ENCODE measurements around the gene MED7.

The MED7 gene

DNA sequence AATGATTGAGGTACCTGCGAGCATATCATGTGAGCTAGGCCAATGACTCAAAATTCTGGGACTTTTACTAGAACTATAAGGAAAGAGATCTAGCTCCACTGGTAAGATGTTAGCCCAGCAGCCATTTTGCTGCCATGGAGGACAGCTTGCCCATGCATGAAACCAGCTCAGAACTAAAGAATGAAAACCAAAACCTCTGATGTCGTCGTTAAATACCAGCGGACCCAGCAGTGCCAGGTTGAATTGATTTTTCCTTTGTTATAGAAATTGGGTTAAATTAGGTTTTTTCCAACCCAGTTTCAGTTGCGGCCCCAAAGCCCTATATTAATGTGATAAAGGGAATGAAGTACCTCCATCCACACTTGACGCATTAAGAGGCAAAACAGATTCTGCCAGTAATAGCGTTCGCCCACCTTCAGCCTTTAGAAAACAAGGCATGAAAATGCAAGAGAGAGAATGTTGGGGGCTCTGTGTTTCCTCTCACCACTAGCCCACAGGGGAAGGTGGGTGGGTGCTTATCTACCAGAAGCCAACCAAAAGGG is 32.5 kb upstream of the MED7 start:
- CTCF ChIA-PET = interaction anchor here (2.0 kb wide), 1 partner anchor 15 kb away, joined by 4 read pairs; no protein-coding TSS in a partner anchor

DNA sequence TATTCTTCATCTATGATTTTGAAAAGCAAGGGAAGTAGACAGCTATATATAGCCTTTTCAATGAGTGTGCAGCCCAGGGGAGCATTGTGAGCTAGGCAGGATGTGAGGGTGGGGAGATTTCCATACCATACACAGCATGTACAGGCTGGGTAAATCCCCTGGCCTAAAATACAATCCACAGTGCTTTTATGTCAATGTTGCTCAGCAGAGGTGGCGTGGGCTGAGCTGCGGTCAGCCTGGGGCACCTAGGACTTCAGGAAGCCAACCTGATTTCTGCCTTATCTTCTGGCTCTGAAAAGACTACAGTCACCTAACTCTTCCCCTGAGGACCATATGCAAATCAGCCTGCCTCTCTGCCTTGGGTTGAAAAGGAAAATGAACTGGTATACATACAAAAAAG is 29.7 kb upstream of the MED7 start:
- peaks cover 14% of the 10 kb centered on the region for H3K36me3 Mint-ChIP-seq
- H3K4me1 Mint-ChIP-seq = peaks cover 86% of the 10 kb centered on the region
- H3K27ac Mint-ChIP-seq = peak overlapping the region; percentile 94
- CTCF ChIA-PET = interaction anchor here (0.7 to 2.0 kb wide), 6 partner anchors 8 to 80 kb away, joined by 3 to 9 read pairs (median 4); partner anchors contain the start of gene ITK
- DNase-seq = peak; percentile 87
- peaks cover 18% of the 10 kb centered on the region for H3K9me3 Mint-ChIP-seq
- peak overlapping the region; percentile 47 for H3K4me3 Mint-ChIP-seq
- no peaks in the 10 kb centered on the region for H3K27me3 Mint-ChIP-seq

More for the DNA sequence above, 32.5 kb upstream of the MED7 start:
- Mint-ChIP-seq H3K9me3 (peaks cover 13% of the 10 kb centered on the region), H3K4me1 (peaks cover 87% of the 10 kb centered on the region), H3K27me3 (no peaks in the 10 kb centered on the region), H3K4me3 (no peak overlapping the region), H3K27ac (peak overlapping the region; percentile 77), H3K36me3 (peaks cover 11% of the 10 kb centered on the region)
- no peak for DNase-seq

DNA sequence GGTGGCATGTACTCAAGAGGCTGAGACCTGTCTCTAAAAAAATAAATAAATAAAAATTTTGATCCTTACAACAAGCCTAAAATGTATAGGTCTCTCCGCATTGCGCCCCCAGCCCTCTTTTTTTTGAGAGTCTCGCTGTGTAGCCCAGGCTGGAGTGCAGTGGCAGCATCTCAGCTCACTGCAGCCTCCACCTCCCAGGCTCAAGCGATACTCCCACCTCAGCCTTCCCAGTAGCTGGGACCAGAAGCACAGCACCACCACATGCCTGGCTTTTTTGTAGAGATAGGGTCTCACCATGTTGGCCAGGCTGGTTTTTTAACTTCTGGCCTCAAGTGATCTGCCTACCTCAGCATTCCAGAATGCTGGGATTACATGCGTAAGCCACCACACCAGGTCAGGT is 25.6 kb upstream of the MED7 start:
- Mint-ChIP-seq H3K27ac (no peak overlapping the region), H3K27me3 (no peaks in the 10 kb centered on the region), H3K36me3 (peaks cover 14% of the 10 kb centered on the region), H3K9me3 (peaks cover 18% of the 10 kb centered on the region), H3K4me1 (peaks cover 83% of the 10 kb centered on the region), H3K4me3 (no peak overlapping the region)
- DNase-seq = no peak
- CTCF ChIA-PET = interaction anchor here (1.2 kb wide), 1 partner anchor 19 kb away, joined by 3 read pairs; no protein-coding TSS in a partner anchor

DNA sequence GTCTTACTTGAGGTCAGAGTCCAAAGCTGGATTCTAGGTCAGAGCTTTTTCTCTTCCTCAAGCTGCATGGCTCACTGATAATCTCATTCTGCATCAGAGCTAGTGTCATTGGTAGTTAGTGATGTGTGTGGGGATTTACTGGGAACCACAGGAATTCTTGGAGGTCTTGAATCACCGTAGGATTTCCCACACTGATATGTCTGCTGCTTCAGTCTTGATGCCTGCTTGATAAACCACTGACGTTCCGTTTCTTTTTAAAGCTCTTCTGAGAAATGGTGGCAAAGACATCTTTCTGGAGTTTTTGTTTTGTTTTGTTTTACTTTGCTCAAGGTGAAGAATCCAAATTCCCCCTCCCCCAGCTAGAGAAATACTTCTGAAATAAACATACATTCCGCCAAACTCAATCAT is 24.6 kb upstream of the MED7 start:
- peaks cover 80% of the 10 kb centered on the region for H3K4me1 Mint-ChIP-seq
- peaks cover 18% of the 10 kb centered on the region for H3K9me3 Mint-ChIP-seq
- H3K27me3 Mint-ChIP-seq = peaks cover 6% of the 10 kb centered on the region
- peak overlapping the region; percentile 86 for H3K27ac Mint-ChIP-seq
- no peak for DNase-seq
- H3K36me3 Mint-ChIP-seq = peaks cover 14% of the 10 kb centered on the region
- CTCF ChIA-PET = interaction anchor here (0.9 to 1.2 kb wide), 4 partner anchors 10 to 86 kb away, joined by 3 to 5 read pairs (median 4); no protein-coding TSS in a partner anchor
- H3K4me3 Mint-ChIP-seq = peak overlapping the region; percentile 38

DNA sequence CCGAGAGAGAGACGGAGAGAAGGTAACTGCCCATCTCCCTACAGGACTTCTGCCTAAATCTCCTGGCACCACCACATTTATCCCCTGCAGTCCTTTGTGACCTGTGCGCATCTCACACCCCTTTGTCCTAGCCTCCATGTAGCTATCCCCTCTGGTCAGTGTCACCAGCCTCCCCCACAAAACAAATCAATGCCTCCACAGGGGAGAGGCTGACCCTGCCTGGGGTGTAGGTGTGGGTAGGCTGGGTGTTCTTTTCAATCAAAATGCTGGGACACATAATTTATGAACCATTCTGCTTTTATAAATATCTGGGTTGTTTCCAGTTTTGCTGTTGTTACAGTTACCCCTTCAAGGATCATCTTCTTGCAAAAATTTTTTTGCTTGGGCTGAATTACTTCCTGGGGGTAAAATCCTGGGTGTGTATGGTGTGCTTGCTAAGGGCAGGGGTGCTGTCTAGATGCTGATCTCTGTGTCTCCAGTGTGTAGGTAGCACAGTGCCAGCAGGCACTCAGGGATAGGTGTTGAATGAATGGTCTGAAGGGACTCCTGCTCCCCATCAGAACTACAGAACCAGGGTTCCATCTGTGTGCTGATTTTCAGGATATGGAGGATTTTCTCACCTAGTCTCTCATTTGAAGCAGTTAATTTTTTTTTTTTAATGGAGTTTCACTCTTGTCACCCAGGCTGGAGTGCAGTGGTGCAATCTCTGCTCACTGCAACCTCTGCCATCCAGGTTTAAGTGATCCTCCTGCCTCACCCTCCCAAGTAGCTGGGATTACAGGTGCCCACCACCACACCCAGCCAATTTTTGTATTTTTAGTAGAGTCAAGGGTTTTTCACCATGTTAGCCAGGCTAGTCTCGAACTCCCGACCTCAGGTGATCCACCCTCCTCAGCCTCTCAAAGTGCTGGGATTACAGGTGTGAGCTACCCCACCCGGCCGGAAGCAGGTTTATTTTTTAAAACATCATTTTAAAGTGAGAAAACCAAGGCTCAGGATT is 23.8 kb upstream of the MED7 start, which contains the start of gene GARIN3:
GARIN3 (minus strand) TSS at position 51 of the 1,000 bp plus-strand sequence. CDS start 96 bp downstream, outside the sequence.
- CTCF ChIA-PET = interaction anchor here (0.9 to 1.2 kb wide), 3 partner anchors 9 to 86 kb away, joined by 3 to 5 read pairs (median 5); no protein-coding TSS in a partner anchor
- Mint-ChIP-seq H3K27ac (peak within 1 kb of the TSS; percentile 86), H3K4me1 (peaks cover 74% of the 10 kb centered on the region), H3K27me3 (peaks cover 6% of the 10 kb centered on the region), H3K36me3 (peaks cover 14% of the 10 kb centered on the region), H3K4me3 (peak within 1 kb of the TSS; percentile 38), H3K9me3 (peaks cover 18% of the 10 kb centered on the region)
- DNase-seq = no peak

- H3K27me3 Mint-ChIP-seq = peaks cover 6% of the 10 kb centered on the region
- no peak for DNase-seq
- peak overlapping the region; percentile 86 for H3K27ac Mint-ChIP-seq
- CTCF ChIA-PET = interaction anchor here (0.6 kb wide), 1 partner anchor 103 kb away, joined by 3 read pairs; no protein-coding TSS in a partner anchor
- peaks cover 11% of the 10 kb centered on the region for H3K36me3 Mint-ChIP-seq
- no peak overlapping the region for H3K4me3 Mint-ChIP-seq
- H3K9me3 Mint-ChIP-seq = peaks cover 14% of the 10 kb centered on the region
- H3K4me1 Mint-ChIP-seq = peaks cover 71% of the 10 kb centered on the region
Measured at GRCh38 chr5:157165668-157166067, 23.0 kb upstream of the MED7 start.

DNA sequence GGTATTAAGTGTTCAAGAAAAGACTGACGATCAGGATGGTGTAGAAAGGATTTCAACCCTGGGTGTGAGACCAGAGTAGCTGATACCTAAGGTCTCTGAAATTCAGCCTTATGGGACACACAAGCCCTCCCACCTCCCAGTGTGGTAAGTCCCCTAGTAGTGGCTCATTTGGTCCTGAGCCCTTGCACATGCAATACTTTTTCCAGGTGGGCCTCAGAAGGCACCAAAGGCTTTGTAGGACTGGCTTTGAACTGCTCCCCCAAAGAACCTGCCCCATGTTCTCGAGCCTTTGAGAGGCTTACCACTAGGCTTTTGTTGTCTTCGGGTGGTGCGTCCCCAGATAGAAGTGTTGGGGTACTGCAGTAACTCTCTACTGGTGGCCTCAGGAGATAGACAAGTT is 22.6 kb upstream of the MED7 start:
- Mint-ChIP-seq H3K27me3 (peaks cover 6% of the 10 kb centered on the region), H3K36me3 (peaks cover 7% of the 10 kb centered on the region), H3K9me3 (peaks cover 10% of the 10 kb centered on the region), H3K27ac (peak overlapping the region; percentile 86), H3K4me3 (no peak overlapping the region), H3K4me1 (peaks cover 69% of the 10 kb centered on the region)
- CTCF ChIA-PET = interaction anchor here (0.6 kb wide), 1 partner anchor 103 kb away, joined by 3 read pairs; no protein-coding TSS in a partner anchor
- DNase-seq = no peak

DNA sequence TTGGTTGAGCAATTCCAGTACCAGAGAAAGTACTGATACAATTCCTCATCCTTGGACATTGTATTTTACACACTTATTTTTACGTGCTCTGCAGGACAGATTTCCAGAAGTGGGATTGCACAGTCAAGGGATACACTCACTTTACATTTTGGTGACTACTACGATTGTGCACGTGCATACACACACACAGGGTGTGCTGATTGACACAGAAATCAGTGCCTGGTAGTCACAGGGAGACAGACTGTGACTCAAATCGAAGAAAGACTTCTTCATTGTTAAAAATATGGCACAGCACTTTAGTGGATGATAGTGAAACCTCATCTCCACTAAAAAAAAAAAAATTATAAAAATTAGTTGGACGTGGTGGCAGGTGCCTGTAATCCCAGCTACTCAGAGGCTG is 21.9 kb upstream of the MED7 start:
- Mint-ChIP-seq H3K36me3 (peaks cover 2% of the 10 kb centered on the region), H3K4me1 (peaks cover 70% of the 10 kb centered on the region), H3K27me3 (peaks cover 6% of the 10 kb centered on the region), H3K27ac (no peak overlapping the region), H3K4me3 (no peak overlapping the region), H3K9me3 (peaks cover 4% of the 10 kb centered on the region)
- DNase-seq = no peak
- CTCF ChIA-PET = no interaction called here

- peaks cover 2% of the 10 kb centered on the region for H3K36me3 Mint-ChIP-seq
- H3K27ac Mint-ChIP-seq = no peak overlapping the region
- H3K9me3 Mint-ChIP-seq = no peaks in the 10 kb centered on the region
- peaks cover 70% of the 10 kb centered on the region for H3K4me1 Mint-ChIP-seq
- H3K27me3 Mint-ChIP-seq = peaks cover 6% of the 10 kb centered on the region
- H3K4me3 Mint-ChIP-seq = no peak overlapping the region
- CTCF ChIA-PET = interaction anchor here (0.5 kb wide), 1 partner anchor 105 kb away, joined by 3 read pairs; no protein-coding TSS in a partner anchor
- no peak for DNase-seq
Measured at GRCh38 chr5:157162919-157163510, 20.4 kb upstream of the MED7 start.

DNA sequence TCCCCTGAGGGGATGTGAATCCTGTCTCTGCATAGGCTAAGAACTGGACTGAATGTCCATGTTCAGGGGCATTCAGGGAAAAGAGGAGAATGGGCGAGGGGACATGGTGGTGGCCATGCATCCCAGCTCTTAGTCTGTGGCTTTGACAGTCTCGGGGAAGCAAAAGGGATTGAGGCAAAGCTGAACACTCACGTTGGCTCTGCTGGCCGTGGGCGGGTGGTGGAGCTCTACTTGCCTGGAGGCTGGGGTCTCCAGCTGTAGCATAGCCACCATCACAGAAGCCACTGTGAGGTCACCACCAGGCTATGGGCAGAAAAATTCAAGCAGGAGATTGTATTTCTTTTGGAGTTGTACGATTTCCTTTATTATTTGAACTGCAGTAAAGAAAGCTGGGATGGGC is 19.3 kb upstream of the MED7 start:
- H3K9me3 Mint-ChIP-seq = no peaks in the 10 kb centered on the region
- CTCF ChIA-PET = no interaction called here
- no peak for DNase-seq

DNA sequence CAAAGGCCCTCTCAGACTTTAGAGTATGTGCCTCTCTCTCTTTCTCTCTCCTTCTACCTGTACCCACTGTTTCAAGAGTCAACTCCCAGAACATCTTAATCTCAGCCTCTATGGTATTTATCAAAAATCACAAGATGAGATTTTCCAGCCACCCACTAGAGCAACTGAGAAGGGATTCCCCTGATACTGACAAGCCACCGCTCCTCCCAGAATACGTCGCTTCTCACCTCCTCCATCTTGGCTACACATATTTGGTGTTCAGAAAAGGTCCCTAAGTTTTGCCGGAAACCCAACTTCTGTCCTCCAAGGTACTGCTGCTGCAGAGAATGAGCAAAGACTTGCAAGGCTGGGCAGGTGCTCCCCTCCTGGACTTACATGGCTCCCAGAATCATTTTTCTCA is 17.3 kb upstream of the MED7 start:
- Mint-ChIP-seq H3K9me3 (no peaks in the 10 kb centered on the region), H3K36me3 (peaks cover 6% of the 10 kb centered on the region), H3K27ac (peak overlapping the region; percentile 85), H3K27me3 (peaks cover 6% of the 10 kb centered on the region), H3K4me1 (peaks cover 68% of the 10 kb centered on the region), H3K4me3 (peak overlapping the region; percentile 42)
- DNase-seq = peak; percentile 35
- CTCF ChIA-PET = no interaction called here

More for the DNA sequence above, 19.3 kb upstream of the MED7 start:
- Mint-ChIP-seq H3K36me3 (peaks cover under 1% of the 10 kb centered on the region), H3K4me1 (peaks cover 69% of the 10 kb centered on the region), H3K4me3 (no peak overlapping the region), H3K27ac (no peak overlapping the region), H3K27me3 (peaks cover 6% of the 10 kb centered on the region)

- H3K27me3 Mint-ChIP-seq = peaks cover 6% of the 10 kb centered on the region
- H3K36me3 Mint-ChIP-seq = peaks cover 6% of the 10 kb centered on the region
- H3K4me1 Mint-ChIP-seq = peaks cover 75% of the 10 kb centered on the region
- no peak overlapping the region for H3K4me3 Mint-ChIP-seq
- no peaks in the 10 kb centered on the region for H3K9me3 Mint-ChIP-seq
- H3K27ac Mint-ChIP-seq = peak overlapping the region; percentile 85
- DNase-seq = peak; percentile 47
- CTCF ChIA-PET = no interaction called here
Measured at GRCh38 chr5:157159209-157159751, 16.6 kb upstream of the MED7 start.

DNA sequence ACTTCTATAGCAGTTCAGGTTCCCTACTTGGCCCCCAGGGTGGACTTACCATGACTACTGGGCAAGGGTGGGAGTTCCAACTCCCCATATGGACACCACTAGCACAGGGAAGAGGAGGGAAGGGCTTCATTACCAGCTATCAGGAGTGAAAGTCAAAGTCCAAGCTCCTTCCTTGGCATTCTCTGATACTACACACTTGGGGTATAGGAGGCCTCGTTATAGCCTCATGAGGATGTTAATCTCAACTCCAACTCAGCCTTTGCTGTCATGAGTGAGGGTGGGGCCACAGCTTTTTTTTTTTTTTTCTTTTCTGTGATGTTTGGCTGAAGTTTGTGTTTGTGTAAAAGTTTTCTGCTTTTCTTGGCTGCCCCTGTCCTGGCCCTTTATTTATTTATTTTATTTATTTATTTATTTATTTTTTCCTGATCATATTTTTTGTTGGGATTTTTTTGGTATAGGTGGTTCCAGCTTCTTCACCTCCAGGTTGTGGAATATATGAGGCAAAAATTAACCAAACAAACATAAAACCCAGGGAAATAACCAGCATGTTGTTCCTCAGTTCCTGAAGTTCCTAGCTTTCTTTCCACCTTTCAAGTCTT is 14.7 kb upstream of the MED7 start:
- no peak for DNase-seq
- Mint-ChIP-seq H3K36me3 (peaks cover 9% of the 10 kb centered on the region), H3K27me3 (no peaks in the 10 kb centered on the region), H3K4me3 (no peak overlapping the region), H3K27ac (no peak overlapping the region), H3K9me3 (no peaks in the 10 kb centered on the region), H3K4me1 (peaks cover 77% of the 10 kb centered on the region)
- CTCF ChIA-PET = interaction anchor here (1.2 to 1.9 kb wide), 2 partner anchors 9 to 10 kb away, joined by 5 read pairs; no protein-coding TSS in a partner anchor

All from activated naive CD4-positive, alpha-beta T cell treated with anti-CD3 and anti-CD28 coated beads, Interleukin-2, amount 10 ng/mL, durations not matched to agents 7 days and 5 days (primary cell).